Natural killer cell (primary cell): ENCODE measurements around the gene CERK. TPM values are rescaled to one million over a fixed set of nuclear protein-coding genes. Genes with fewer than 3 reads are reported as not detected.

ENCODE experiments used
- ATAC-seq, 3 donors: fragments of 150-1000 bp in 2 of 3; fragments of 200-7000 bp in 1 of 3; cut with Tn5 transposase; 1 replicate in 1 of 3; 2 replicates in 2 of 3; pipeline ENCODE4 v1.10.0; 2021; ENCODE audit warnings: mild to moderate bottlenecking in 2 of 3, moderate library complexity in 2 of 3
- DNase-seq, 2 donors: peaks; one replicate each; pipeline versions ENCODE4 v3.0.0 to v3.0.0-alpha.2; 2013 to 2021; ENCODE audit warnings: mixed read lengths in 1 of 2
- H3K27ac ChIP-seq: one replicate; pipeline ENCODE4 v1.5.1; 2013; ENCODE audit warnings: mild to moderate bottlenecking, low read length
- H3K27me3 ChIP-seq: one replicate; pipeline ENCODE4 v1.6.1; 2013; ENCODE audit warnings: low read length; ENCODE audit not compliant: control insufficient read depth, insufficient read depth
- H3K36me3 ChIP-seq: one replicate; pipeline ENCODE4 v1.6.1; 2013; ENCODE audit warnings: low read length; ENCODE audit not compliant: control insufficient read depth, insufficient read depth
- H3K4me1 ChIP-seq: one replicate; pipeline ENCODE4 v1.6.1; 2013; ENCODE audit warnings: low read length; ENCODE audit not compliant: control insufficient read depth, insufficient read depth
- H3K4me3 ChIP-seq: one replicate; pipeline ENCODE4 v1.5.1; 2013; ENCODE audit warnings: low read length
- H3K9me3 ChIP-seq: one replicate; pipeline ENCODE4 v1.6.1; 2013; ENCODE audit warnings: low read length; ENCODE audit not compliant: control insufficient read depth, insufficient read depth
- H3K27ac Mint-ChIP-seq, 2 donors: one replicate each; pipeline ENCODE4 v1.8.0; 2022; ENCODE audit warnings: mild to moderate bottlenecking in 2 of 2, mixed read lengths in 2 of 2, moderate library complexity in 1 of 2
- H3K27me3 Mint-ChIP-seq, 2 donors: one replicate each; pipeline ENCODE4 v1.8.0; 2022; ENCODE audit warnings: low read depth in 2 of 2, mixed read lengths in 2 of 2
- H3K36me3 Mint-ChIP-seq: one replicate; pipeline ENCODE4 v1.8.0; 2022; ENCODE audit warnings: mixed read lengths
- H3K4me1 Mint-ChIP-seq, 2 donors: one replicate each; pipeline ENCODE4 v1.8.0; 2022; ENCODE audit warnings: mixed read lengths in 2 of 2
- H3K4me3 Mint-ChIP-seq: one replicate; pipeline ENCODE4 v1.8.0; 2022; ENCODE audit warnings: mild to moderate bottlenecking, moderate library complexity, mixed read lengths
- H3K9me3 Mint-ChIP-seq, 2 donors: one replicate each; pipeline ENCODE4 v1.8.0; 2022; ENCODE audit warnings: mixed read lengths in 2 of 2
- WGBS: methylation state at CpG from one replicate; pipeline ENCODE4 v1.1.7; 2013; ENCODE audit warnings: missing lambda C conversion rate; ENCODE audit not compliant: insufficient coverage; 5-methylcytosine and 5-hydroxymethylcytosine counted together
- intact Hi-C: fragments of 100-400 bp; cut with micrococcal nuclease; formaldehyde crosslinking; loops from one replicate; pipeline ENCODE4 v1.14.2; 2022
- total RNA-seq, 4 donors: library from RNA; stranded (reverse); fragments of 120-200 nt in 1 of 4; gene quantifications; one replicate each; pipeline versions ENCODE4 v1.2.3 to v1.2.4, GENCODE V29; 2013 to 2022
- TF ChIP-seq, protein P1 (sequence below): fragments of 200-600 bp; IDR thresholded peaks from one replicate; pipeline ENCODE4 v1.8.0; 2022; ENCODE audit warnings: antibody characterized with exemption

Gene CERK
- total RNA-seq, 3 donors from 2014 or later (not counting 1 experiment from before 2014, with no cell fraction given) = 50.0 to 71.2 (median 55.6) TPM

GRCh38 chr22:46679706-46680269 is 58.3 kb downstream of the CERK start:
- DNase-seq (no peak), ATAC-seq (no peak)
- H3K4me1 Mint-ChIP-seq = peaks cover 0 to under 1% of the 10 kb centered on the region in 2 donors
- Histone ChIP-seq H3K4me3 (no peak overlapping the region), H3K4me1 (peaks cover 23% of the 10 kb centered on the region), H3K36me3 (peaks cover 14% of the 10 kb centered on the region), H3K27me3 (no peaks in the 10 kb centered on the region), H3K9me3 (no peaks in the 10 kb centered on the region), H3K27ac (no peak overlapping the region)
- no peaks in the 10 kb centered on the region for H3K9me3 Mint-ChIP-seq
- no peak overlapping the region for H3K4me3 Mint-ChIP-seq
- no peaks in the 10 kb centered on the region for H3K36me3 Mint-ChIP-seq
- no peaks in the 10 kb centered on the region for H3K27me3 Mint-ChIP-seq
- intact Hi-C loops = no loop called here
- TF ChIP-seq, protein P1, sequence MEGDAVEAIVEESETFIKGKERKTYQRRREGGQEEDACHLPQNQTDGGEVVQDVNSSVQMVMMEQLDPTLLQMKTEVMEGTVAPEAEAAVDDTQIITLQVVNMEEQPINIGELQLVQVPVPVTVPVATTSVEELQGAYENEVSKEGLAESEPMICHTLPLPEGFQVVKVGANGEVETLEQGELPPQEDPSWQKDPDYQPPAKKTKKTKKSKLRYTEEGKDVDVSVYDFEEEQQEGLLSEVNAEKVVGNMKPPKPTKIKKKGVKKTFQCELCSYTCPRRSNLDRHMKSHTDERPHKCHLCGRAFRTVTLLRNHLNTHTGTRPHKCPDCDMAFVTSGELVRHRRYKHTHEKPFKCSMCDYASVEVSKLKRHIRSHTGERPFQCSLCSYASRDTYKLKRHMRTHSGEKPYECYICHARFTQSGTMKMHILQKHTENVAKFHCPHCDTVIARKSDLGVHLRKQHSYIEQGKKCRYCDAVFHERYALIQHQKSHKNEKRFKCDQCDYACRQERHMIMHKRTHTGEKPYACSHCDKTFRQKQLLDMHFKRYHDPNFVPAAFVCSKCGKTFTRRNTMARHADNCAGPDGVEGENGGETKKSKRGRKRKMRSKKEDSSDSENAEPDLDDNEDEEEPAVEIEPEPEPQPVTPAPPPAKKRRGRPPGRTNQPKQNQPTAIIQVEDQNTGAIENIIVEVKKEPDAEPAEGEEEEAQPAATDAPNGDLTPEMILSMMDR = no peak
- 95% methylated on average over 16 of the region's 16 CpGs for WGBS
- no peak overlapping the region for H3K27ac Mint-ChIP-seq

GRCh38 chr22:46678785-46679700 is 59.0 kb downstream of the CERK start:
- Histone ChIP-seq H3K36me3 (peaks cover 14% of the 10 kb centered on the region), H3K27me3 (no peaks in the 10 kb centered on the region), H3K4me3 (no peak overlapping the region), H3K4me1 (peaks cover 26% of the 10 kb centered on the region), H3K9me3 (no peaks in the 10 kb centered on the region), H3K27ac (no peak overlapping the region)
- ATAC-seq (no peak), DNase-seq (no peak)
- Mint-ChIP-seq H3K4me1 (peaks cover 4 to 8% of the 10 kb centered on the region in 2 donors), H3K9me3 (no peaks in the 10 kb centered on the region), H3K4me3 (no peak overlapping the region), H3K36me3 (no peaks in the 10 kb centered on the region), H3K27me3 (no peaks in the 10 kb centered on the region), H3K27ac (no peak overlapping the region)
- TF ChIP-seq, protein P1 = no peak
- 93% methylated on average over 43 of the region's 44 CpGs for WGBS
- intact Hi-C loops = no loop called here

DNA sequence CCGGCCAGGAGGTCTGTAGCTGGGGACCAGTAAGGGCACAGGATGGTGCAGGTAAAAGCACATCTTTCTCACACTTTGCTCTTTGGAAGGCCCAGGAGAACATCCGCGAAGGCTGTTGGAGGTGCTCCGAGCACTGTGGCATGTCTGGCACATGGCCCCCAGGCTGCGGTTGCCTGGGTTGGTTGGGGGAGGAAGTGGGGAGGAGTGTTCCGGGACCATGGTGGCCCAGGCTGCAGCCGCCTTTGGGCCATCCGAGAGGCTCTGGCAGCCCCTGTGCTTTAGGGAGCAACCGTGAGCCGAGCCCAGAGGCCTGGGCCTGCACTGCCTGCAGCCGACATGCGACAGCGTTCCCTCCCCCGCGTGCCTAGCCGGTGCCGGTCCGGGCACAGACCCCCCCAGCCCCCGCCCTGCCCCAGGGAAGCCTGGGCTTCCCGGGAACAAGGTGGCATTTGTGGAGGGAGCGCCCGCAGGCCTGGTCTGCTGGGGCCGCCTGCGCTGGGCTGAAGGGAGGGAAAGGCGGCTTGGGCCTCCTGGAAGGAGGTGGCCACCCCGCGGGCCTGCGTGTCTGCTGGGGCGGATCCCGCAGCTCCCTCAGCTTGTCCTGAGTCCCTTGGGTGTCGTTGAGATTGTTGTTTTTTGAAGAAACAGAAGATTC is 59.9 kb downstream of the CERK start:
- Histone ChIP-seq H3K9me3 (no peaks in the 10 kb centered on the region), H3K27ac (no peak overlapping the region), H3K4me3 (no peak overlapping the region), H3K27me3 (no peaks in the 10 kb centered on the region), H3K36me3 (peaks cover 14% of the 10 kb centered on the region), H3K4me1 (peaks cover 27% of the 10 kb centered on the region)
- H3K36me3 Mint-ChIP-seq = no peaks in the 10 kb centered on the region
- TF ChIP-seq, protein P1 = no peak
- intact Hi-C loops = no loop called here
- H3K27ac Mint-ChIP-seq = no peak overlapping the region
- ATAC-seq (no peak), DNase-seq (peak in 1 of 2 donors; percentile 22)
- H3K4me1 Mint-ChIP-seq = peaks cover 4 to 13% of the 10 kb centered on the region in 2 donors
- 70% methylated on average over 31 of the region's 31 CpGs for WGBS
- no peak overlapping the region for H3K4me3 Mint-ChIP-seq
- no peaks in the 10 kb centered on the region for H3K27me3 Mint-ChIP-seq
- H3K9me3 Mint-ChIP-seq = no peaks in the 10 kb centered on the region
